ENCODE results near the gene HSPB2. TPM values are rescaled to one million over a fixed set of nuclear protein-coding genes. Genes with fewer than 3 reads are reported as not detected.
"Not testable (repeated sequence)": the region's sequence is repeated elsewhere in the genome, so short reads cannot be mapped to it uniquely, and the experiment has no call there.

HSPB2 gene, protein sequence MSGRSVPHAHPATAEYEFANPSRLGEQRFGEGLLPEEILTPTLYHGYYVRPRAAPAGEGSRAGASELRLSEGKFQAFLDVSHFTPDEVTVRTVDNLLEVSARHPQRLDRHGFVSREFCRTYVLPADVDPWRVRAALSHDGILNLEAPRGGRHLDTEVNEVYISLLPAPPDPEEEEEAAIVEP
- 14.4 TPM for total RNA-seq

DNA sequence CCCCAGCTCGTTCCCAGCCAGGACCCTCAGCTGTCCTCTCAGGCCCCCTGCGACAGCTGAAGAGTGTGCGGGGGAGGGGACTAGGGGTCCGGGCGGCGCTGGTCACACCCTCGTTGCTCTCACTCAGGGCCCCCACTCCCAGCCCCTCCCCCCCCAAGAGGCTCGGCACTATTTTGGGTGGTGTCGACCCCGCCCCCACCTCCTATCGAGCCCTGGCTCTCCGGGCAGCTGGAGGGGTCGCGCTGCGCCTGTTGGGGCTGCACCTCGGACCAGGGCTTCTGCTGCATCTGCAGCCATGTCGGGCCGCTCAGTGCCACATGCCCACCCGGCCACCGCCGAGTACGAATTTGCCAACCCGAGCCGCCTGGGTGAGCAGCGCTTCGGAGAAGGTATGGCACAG is at the start of gene HSPB2:
TSS of gene HSPB2 (plus strand) at position 200 of the 400 bp plus-strand sequence. CDS start at position 296, 96 bp downstream.
- peak; percentile 18 for ATAC-seq
- peak; percentile 73 for DNase-seq (ENCODE audit: low spot score)
- intact Hi-C loops (cut with DNase I) = no loop called here

DNA sequence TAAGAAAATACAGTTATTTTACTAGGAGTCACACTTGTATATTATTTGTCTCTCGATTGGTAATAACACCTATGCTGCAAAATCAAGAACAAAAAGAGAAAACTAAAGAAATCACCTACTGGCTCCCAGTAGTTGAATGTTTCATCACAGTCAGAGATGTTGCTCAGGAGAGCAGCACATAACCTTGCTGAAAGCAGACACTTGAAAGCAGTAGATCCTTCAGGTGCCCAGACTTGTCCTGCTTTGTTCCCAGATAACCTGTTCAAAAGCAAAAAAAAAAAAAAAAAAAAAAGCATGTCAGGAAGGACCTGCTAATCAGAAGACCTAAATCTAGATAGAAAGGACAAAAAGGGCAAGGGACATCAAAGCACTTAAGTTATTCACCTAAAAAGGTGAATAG is 42.4 kb upstream of the HSPB2 start:
- ATAC-seq = no peak
- intact Hi-C loops (cut with DNase I) = no loop called here
- DNase-seq (ENCODE audit: low spot score) = no peak

DNA sequence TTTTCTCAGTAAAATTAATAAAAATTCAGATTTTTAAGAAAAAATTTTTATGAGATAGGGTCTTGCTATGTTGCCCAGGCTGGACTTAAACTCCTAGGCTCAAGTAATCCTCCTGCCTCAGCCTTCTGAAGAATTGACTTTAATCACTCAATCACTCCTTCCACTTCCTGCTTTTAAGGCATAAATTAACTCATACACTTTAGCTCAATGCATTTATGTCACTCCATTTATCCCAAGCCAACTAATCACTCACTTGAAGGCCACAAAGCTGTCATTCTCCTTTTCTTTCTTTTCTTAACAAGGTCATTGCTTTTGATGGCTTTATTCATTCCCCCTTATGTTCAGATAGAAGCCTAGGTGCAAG is 42.0 kb upstream of the HSPB2 start:
- intact Hi-C loops (cut with DNase I) = no loop called here
- no peak for DNase-seq (ENCODE audit: low spot score)
- ATAC-seq = no peak

DNA sequence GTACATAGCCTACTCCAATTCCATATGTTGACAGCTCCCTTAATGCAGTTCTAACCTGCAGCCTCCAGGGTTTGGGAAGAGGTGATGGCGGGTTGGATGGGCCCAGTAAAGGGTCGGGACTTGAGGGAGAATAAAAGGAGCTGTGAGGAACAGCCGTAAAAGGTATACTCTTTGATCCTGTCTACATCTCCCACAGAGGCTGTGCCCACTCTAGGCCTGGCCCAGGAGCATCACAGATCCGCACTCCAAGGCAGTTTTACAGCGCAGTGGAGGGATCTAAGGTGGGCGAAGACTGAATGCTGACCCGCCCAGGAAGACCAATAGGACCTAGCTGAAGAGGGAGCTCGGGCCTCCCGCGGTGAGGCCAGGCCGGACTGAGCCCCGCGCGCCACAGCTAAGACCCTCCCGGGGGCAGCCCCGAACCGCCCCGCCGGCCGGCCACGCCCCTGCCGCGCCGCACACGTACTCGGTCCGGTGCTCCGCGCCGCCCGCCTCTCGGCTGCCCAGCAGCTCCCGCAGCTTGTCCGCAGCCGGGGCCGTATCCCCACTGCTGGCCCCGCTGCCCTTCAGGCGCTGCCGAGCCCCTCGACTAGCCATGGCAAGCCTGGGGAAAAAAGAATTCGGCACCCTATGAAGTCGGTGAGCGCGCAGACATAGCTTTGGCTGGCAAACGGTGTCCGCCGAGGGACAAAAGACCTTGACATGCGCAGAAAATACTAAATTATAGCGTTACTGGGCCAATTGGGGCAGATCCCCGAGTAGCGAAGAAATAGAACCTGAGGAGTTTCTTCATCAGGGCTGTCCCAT is 41.4 kb upstream of the HSPB2 start, which contains the start of gene ALG9:
TSS of gene ALG9 (minus strand) at position 696 of the 807 bp plus-strand sequence. CDS start at position 597, 99 bp downstream.
- ATAC-seq (peak; percentile 90), DNase-seq (ENCODE audit: low spot score) (peak; percentile 95)
- intact Hi-C loops (cut with DNase I) = no loop called here

DNA sequence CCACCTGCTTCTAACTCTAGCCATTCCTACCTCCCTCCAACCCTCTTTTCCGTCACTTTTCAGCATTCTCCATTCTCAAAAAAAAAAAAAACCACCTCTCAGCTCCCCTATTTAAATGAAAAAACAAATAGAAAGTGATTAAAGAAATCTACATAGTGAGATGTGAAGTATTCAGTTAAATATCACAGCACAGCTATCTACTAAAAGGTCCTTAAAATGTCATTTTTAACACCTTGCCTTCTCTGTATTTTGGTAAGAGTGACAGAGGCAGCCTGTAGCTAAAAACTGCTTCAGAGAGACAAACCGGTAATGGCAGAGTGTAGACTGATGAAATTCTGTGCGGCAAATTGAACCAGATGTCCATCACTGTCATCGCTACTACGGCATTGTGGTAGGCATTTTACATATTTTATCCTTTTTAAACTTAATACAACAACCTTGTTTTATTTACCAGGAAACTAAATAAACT is 40.8 kb upstream of the HSPB2 start:
- no peak for DNase-seq (ENCODE audit: low spot score)
- intact Hi-C loops (cut with DNase I) = no loop called here
- ATAC-seq = no peak

DNA sequence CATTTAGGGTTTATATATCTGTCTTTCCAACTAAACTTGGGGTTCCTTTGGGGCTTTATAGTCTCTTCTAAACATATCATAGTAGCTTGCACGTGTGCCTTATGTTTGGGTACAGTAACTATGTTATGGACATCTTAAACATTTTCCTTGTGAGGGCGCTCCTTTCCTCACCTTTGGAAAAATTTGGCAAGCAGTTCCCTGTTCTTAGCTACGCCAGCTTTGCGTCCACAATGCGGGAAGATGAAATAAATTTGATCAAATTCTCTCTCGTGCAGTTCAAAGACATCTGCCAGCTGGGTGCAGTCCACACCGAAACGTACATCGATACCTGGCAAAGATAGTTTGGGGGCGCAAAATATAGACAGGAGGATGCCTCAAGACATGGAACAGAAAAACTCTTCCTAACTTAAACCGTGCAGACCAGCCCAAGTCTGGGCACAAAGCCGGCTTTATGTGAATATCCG is 34.1 kb upstream of the HSPB2 start:
- ATAC-seq (no peak), DNase-seq (ENCODE audit: low spot score) (no peak)
- intact Hi-C loops (cut with DNase I) = loop anchor here (5.0 kb wide), 1 partner anchor 104 kb away; no protein-coding TSS in a partner anchor

DNA sequence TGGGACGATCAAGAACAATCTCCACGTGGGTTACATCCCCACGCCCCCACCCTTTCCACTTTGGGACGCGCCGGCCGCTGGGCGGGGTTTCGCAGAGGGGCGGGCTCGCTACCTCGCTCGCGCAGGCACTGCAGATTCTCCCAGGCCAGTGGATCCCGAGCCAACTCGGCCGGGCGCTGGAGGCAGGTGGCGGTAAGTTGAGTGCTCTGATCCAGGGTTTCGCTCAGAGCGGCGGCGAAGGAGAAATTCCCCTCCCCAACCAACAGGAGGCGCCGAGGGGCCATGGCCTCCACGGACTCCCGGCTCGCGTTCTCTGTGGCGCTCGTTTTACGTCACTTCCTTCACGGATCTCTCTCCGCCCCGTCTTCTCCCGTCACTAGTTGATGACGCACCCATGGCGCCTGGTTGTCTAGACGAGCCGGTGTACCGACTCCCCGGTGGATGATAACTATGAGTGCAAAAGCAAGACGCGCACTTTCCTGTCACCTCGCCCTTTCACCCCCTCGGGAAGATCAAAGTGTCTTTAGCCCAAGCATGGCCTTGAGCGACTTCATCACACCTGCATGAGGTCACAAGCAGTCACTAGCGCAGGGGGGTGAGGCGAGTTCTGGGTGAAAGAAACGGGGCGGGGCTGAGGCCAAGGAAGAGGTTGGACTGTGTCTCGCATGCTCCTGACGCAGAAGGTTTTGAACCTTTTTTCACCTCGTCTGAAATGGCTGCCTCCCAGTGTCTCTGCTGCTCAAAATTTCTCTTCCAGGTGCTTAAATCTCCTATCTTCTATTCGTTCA is 33.5 kb upstream of the HSPB2 start, which contains the start of the genes CFAP68 and FDXACB1:
TSS of gene CFAP68 (plus strand) at position 693 of the 788 bp plus-strand sequence. CDS start at position 713, 20 bp downstream.
TSS of gene FDXACB1 (minus strand) at position 317 of the 788 bp plus-strand sequence. CDS start at position 284, 33 bp downstream.
- peak; percentile 97 for DNase-seq (ENCODE audit: low spot score)
- intact Hi-C loops (cut with DNase I) = loop anchor here (5.0 kb wide), 1 partner anchor 103 kb away; no protein-coding TSS in a partner anchor
- peak; percentile 98 for ATAC-seq

DNA sequence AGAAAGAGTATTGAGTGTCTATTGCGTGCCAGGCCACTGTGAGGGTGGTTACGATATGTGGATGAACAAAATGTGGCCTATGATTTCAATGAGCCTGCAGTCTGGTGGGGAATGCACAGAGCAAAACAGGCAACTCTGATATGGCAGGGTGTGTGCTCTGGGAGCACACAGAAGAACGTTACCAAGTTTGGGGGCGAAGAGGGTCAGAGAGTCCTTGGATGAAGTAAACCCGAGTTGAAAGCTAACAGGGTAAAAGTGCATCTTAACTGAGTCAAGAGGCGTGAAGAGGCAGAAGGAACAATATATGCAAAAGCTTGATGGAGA is 32.9 kb upstream of the HSPB2 start:
- ATAC-seq (peak; percentile 9), DNase-seq (ENCODE audit: low spot score) (no peak)
- intact Hi-C loops (cut with DNase I) = loop anchor here (5.0 kb wide), 1 partner anchor 103 kb away; no protein-coding TSS in a partner anchor

DNA sequence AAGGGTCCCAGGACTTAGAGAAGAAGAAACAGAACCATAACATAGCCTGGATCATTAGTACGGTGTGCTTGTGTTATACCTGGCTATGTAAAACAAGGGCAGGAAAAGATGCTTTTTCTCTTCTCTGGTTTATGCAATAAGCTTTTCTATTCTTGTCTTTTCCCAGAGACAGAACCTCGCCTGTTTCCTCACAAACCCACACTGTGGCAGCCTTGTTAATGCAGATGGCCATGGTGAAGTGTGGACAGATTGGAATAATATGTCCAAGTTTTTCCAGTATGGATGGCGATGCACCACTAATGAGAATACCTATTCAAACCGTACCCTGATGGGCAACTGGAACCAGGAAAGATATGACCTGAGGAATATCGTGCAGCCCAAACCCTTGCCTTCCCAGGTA is 30.3 kb upstream of the HSPB2 start:
- intact Hi-C loops (cut with DNase I) = no loop called here
- no peak for ATAC-seq

DNA sequence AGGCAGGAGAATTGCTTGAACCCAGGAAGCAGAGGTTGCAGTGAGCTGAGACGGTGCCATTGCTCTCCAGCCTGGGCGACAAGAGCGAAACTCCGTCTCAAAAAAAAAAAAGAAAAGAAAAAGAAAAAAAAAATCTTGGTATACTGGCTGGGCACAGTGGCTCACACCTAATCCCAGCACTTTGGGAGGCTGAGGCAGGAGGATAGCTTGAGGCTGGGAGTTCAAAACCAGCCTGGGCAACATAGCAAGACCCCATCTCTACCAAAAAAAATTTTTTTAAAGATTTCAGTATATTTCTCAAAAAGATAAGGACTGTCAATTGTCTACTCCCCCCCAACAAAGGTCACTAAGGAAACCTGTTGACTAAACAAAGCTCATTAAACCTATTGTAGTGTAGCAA is 27.5 kb upstream of the HSPB2 start:
- ATAC-seq; DNase-seq (ENCODE audit: low spot score); intact Hi-C loops (cut with DNase I): not testable (repeated sequence)

More for the DNA sequence above, 30.3 kb upstream of the HSPB2 start:
- no peak for DNase-seq (ENCODE audit: low spot score)

DNA sequence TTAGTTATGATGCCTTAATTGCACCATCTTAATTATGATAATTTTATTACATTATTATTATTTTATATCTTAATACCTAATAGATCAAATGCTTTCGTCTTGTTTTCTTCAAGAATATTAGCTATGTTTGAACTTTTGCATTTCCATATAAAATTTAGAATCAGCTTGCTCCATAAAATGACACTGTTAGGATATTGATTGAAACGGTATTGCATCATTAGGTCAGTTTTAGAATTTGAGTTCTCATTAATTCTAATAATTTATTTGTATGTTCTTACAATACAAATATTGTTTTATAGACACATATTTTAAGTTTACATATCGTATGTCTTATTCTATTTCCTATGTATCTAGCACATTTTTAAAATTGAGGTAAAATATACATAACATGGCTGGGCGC is 26.5 kb upstream of the HSPB2 start:
- intact Hi-C loops (cut with DNase I) = no loop called here
- DNase-seq (ENCODE audit: low spot score) = no peak
- no peak for ATAC-seq

DNA sequence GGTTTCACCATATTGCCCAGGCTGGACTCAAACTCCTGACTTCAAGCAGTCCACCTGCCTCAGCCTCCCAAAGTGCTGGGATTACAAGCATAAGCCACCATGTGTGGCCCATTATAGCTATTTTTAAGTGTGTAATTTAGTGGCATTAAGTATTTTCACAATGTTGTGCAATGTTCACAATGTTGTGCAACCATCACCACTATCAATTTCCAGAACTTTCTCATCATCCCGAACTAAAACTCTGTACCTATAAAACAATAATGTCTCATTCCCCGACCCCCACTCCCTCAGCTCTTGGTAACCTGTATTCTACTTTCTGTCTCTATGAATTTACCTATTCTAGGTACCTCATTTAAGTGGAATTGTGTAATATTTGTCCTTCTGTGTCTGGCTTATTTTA is 25.7 kb upstream of the HSPB2 start:
- DNase-seq (ENCODE audit: low spot score) = no peak
- intact Hi-C loops (cut with DNase I) = no loop called here

DNA sequence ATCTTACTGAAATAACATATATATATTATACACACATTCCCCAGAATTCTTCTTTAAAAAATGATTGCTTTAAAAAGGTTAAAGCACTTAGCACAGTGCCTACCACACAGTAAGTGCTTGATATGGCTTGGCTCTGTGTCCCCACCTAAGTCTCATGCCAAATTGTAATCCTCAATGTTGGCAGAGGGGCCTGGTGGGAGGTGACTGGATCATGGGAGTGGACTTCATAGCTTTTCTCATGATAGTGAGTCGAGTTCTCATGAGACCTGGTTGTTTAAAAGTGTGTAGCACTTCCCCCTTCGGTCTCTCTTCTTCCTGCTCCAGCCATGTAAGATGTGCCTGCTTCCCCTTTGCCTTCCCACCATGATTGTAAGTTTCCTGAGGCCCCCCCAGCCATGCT is 7.1 kb upstream of the HSPB2 start:
- ATAC-seq (no peak), DNase-seq (ENCODE audit: low spot score) (no peak)
- intact Hi-C loops (cut with DNase I) = no loop called here

More for the DNA sequence above, 25.7 kb upstream of the HSPB2 start:
- no peak for ATAC-seq

DNA sequence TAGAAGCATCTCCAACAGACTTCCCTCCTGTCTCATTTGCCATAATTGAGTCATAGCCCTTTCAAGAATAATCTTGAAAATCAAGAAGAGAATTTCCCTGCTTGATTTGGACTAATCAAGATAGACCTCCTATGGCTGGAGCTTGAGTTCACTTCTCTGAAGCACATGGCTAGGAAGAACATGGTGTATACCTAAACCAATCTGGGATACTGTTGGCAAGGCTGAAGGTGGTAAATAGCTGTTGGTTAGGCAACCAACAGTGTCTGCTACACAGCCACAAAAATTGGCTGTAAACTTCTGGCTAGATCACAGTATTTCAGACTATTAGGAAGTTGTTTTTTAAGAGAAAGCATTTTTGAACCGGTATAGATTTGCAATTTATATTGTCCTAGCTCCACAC is 5.9 kb upstream of the HSPB2 start:
- no peak for ATAC-seq
- intact Hi-C loops (cut with DNase I) = no loop called here
- no peak for DNase-seq (ENCODE audit: low spot score)

DNA sequence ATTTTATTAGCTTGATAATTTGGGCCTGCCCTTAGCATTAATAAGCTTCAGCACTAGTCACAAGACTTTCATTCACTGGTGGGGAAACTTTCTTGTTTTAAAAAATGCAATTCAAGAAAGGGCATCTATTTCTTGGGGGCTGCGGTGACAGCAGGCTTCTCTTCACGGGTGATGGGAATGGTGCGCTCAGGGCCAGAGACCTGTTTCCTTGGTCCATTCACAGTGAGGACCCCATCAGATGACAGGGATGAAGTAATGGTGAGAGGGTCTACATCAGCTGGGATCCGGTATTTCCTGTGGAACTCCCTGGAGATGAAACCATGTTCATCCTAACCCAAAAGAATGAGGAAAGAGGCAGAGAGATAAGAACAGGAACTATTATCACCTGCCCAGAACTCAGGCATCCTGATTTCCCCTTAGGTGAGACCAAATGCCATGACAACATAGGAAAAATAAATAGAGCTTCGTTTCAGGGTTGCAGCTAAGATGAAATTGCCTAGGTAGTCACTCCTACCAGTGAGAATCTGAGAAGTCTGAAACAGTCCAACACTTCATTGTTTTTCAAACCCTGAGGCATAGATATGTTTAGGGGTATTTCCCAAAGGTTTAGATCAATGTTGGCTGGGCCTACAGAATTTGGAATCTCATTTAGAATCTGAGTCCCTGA is 3.8 kb upstream of the HSPB2 start:
- no peak for DNase-seq (ENCODE audit: low spot score)
- intact Hi-C loops (cut with DNase I) = no loop called here
- no peak for ATAC-seq

DNA sequence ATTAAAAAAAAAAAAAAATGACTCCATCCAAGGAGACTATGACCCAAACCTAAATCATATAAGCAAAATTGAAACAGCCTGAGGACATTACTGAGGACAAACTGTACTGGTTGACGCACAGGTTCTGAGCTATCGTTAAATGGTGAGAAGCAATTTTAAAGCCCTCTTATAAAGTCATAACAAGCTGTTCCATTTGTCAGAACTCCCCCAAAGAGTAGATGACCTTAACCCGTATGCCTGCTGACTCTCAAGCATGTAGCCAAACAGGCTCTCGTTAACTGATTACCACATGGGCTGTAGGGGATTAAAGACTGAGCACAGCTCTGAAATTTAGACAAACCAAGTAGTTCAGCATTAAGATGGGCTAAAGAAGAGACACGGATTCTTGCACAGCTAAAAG is 3.2 kb upstream of the HSPB2 start:
- no peak for ATAC-seq
- intact Hi-C loops (cut with DNase I) = no loop called here

DNA sequence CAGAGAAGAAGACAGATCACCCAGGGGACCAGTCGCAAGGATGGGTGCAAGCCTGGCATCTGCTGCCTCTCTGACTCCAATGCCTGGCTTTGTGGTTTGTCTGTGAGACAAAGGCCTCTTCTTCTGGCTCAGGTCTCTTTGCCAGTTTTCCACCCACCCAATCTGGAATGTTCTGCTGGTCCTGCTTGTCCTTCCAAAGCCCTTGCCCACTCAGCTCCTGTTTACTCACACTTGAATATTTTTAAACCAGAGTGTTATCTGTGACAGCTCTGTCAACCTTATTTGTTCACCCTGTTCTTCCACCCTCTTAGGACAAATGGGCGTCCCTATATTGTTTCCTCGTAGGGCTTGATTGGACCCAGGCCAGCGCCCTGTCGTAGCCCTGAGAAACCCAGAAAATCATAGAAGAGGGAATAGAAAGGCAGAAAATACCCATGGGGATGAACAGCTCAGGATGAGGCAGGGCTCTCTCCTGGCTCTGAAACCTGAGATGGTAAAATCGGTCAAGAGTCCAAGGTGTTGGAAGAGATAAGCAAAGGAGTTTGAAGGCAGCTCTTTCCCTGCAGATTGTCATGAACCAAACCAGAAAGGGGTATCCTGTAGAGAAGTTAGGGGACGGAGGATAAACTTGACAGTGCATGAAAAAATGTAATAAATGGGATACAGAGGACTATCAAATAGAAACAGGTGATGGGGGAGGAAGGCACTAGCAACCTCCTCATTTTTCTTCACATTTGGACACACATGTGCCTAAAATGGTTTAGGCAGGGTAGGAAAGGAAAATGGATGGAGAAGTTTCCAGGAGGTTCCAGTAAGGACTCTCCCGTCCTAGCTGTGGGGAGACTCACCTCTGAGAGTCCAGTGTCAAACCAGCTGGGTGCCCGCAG is 1.6 kb upstream of the HSPB2 start:
- intact Hi-C loops (cut with DNase I) = no loop called here
- peak; percentile 69 for DNase-seq (ENCODE audit: low spot score)
- ATAC-seq = no peak

More for the DNA sequence above, 3.2 kb upstream of the HSPB2 start:
- no peak for DNase-seq (ENCODE audit: low spot score)

Measured in sciatic nerve (tissue), 2 donors.